K562 treated with DMSO at 1 percent for 12 hours (cell line): ENCODE results near the gene DCAF8L2. TPM values are rescaled to one million over a fixed set of nuclear protein-coding genes. Genes with fewer than 3 reads are reported as not detected.

Source experiments
- total RNA-seq: library from RNA; unstranded; fragments of 300-600 nt; gene quantifications from 2 replicates; pipeline ENCODE4 v1.2.3, GENCODE V29; 2022; ENCODE audit not compliant: insufficient read depth

DCAF8L2 gene
- not detected in 2 replicates for total RNA-seq

GRCh38 chrX:27590044-27590443 lies at the start of gene DCAF8L2:
Gene DCAF8L2, plus strand, starts transcription at chrX:27590344. Its CDS starts 156,552 bp downstream, at chrX:27746896.

Other genes with a start within 250 kb of the DCAF8L2 start
- gene PPP4R3C, start 127.0 kb upstream of the DCAF8L2 start, total RNA-seq, result not detected in 2 replicates
- 0.67 and 1.2 TPM in 2 replicates for gene MAGEB10, start 217.6 kb downstream of the DCAF8L2 start, total RNA-seq